ENCODE data around the gene GDA. TPM values are rescaled to one million over a fixed set of nuclear protein-coding genes. Genes with fewer than 3 reads are reported as not detected.

Gene GDA
- total RNA-seq, 1 donor from 2014 or later = 2.7 TPM

GRCh38 chr9:72213906-72214305, 64.7 kb downstream of the GDA start:
- Mint-ChIP-seq H3K4me3 (no peak overlapping the region), H3K36me3 (no peaks in the 10 kb centered on the region), H3K27ac (no peak overlapping the region), H3K27me3 (ENCODE audit: insufficient read depth, low read depth) (peaks cover 4% of the 10 kb centered on the region), H3K4me1 (no peaks in the 10 kb centered on the region), H3K9me3 (peaks cover 5% of the 10 kb centered on the region)
- Histone ChIP-seq H3K79me2 (ENCODE audit: low read depth) (no peaks in the 10 kb centered on the region), H3K4me3 (no peak overlapping the region), H3F3A (ENCODE audit: low read depth) (no peaks in the 10 kb centered on the region), H2AFZ (replicated peaks) (no peak overlapping the region), H3K9ac (no peak overlapping the region), H3K4me2 (no peak overlapping the region), H3K4me1 (no peaks in the 10 kb centered on the region), H3K27me3 (no peaks in the 10 kb centered on the region), H4K20me1 (ENCODE audit: low read depth) (no peaks in the 10 kb centered on the region), H3K36me3 (no peaks in the 10 kb centered on the region), H3K9me3 (ENCODE audit: low read depth) (no peaks in the 10 kb centered on the region), H3K27ac (no peak overlapping the region)
- no peak for DNase-seq (ENCODE audit: low spot score)
- TF ChIP-seq EZH2 (IDR thresholded peaks at IDR 0.05) (no peak), CTCF (IDR thresholded peaks at IDR 0.05) (no peak), EZH2phosphoT487 (IDR thresholded peaks at IDR 0.05) (no peak)

- DNase-seq (ENCODE audit: low spot score) = no peak
- Histone ChIP-seq H3K27me3 (no peaks in the 10 kb centered on the region), H4K20me1 (ENCODE audit: low read depth) (no peaks in the 10 kb centered on the region), H3K4me2 (no peak overlapping the region), H3K4me1 (no peaks in the 10 kb centered on the region), H3K9me3 (ENCODE audit: low read depth) (no peaks in the 10 kb centered on the region), H3K9ac (no peak overlapping the region), H3K36me3 (no peaks in the 10 kb centered on the region), H3K27ac (no peak overlapping the region), H3K4me3 (no peak overlapping the region), H2AFZ (replicated peaks) (no peak overlapping the region), H3K79me2 (ENCODE audit: low read depth) (no peaks in the 10 kb centered on the region), H3F3A (ENCODE audit: low read depth) (no peaks in the 10 kb centered on the region)
- Mint-ChIP-seq H3K36me3 (no peaks in the 10 kb centered on the region), H3K27ac (no peak overlapping the region), H3K9me3 (peaks cover 5% of the 10 kb centered on the region), H3K27me3 (ENCODE audit: insufficient read depth, low read depth) (peaks cover 2% of the 10 kb centered on the region), H3K4me3 (no peak overlapping the region), H3K4me1 (no peaks in the 10 kb centered on the region)
- TF ChIP-seq CTCF (IDR thresholded peaks at IDR 0.05) (no peak), EZH2phosphoT487 (IDR thresholded peaks at IDR 0.05) (no peak), EZH2 (IDR thresholded peaks at IDR 0.05) (no peak)
These were observed 68.1 kb downstream of the GDA start for GRCh38 chr9:72217306-72217842.

GRCh38 chr9:72220589-72220988, 71.3 kb downstream of the GDA start:
- no peak overlapping the region for H3K27ac Mint-ChIP-seq

More at GRCh38 chr9:72220589-72220988, 71.3 kb downstream of the GDA start:
- peaks cover 4% of the 10 kb centered on the region for H3K27me3 Mint-ChIP-seq (ENCODE audit: insufficient read depth, low read depth)
- H3K36me3 Mint-ChIP-seq = no peaks in the 10 kb centered on the region
- H3K4me2 ChIP-seq = no peak overlapping the region
- no peaks in the 10 kb centered on the region for H4K20me1 ChIP-seq (ENCODE audit: low read depth)
- H3K4me1 ChIP-seq = no peaks in the 10 kb centered on the region
- no peak overlapping the region for H2AFZ ChIP-seq (replicated peaks)
- no peak overlapping the region for H3K9ac ChIP-seq
- no peaks in the 10 kb centered on the region for H3K36me3 ChIP-seq
- no peaks in the 10 kb centered on the region for H3K4me1 Mint-ChIP-seq
- H3K4me3 Mint-ChIP-seq = no peak overlapping the region
- H3K4me3 ChIP-seq = no peak overlapping the region
- DNase-seq (ENCODE audit: low spot score) = no peak
- H3F3A ChIP-seq (ENCODE audit: low read depth) = no peaks in the 10 kb centered on the region
- no peaks in the 10 kb centered on the region for H3K79me2 ChIP-seq (ENCODE audit: low read depth)
- H3K27ac ChIP-seq = no peak overlapping the region
- H3K9me3 Mint-ChIP-seq = no peaks in the 10 kb centered on the region
- TF ChIP-seq CTCF (IDR thresholded peaks at IDR 0.05) (no peak), EZH2 (IDR thresholded peaks at IDR 0.05) (no peak), EZH2phosphoT487 (IDR thresholded peaks at IDR 0.05) (no peak)
- H3K27me3 ChIP-seq = no peaks in the 10 kb centered on the region
- H3K9me3 ChIP-seq (ENCODE audit: low read depth) = no peaks in the 10 kb centered on the region

Measured in neural progenitor cell (in vitro differentiated cells).